Progenitor cell of endocrine pancreas (in vitro differentiated cells): ENCODE results near the gene CLOCK. TPM values are rescaled to one million over a fixed set of nuclear protein-coding genes. Genes with fewer than 3 reads are reported as not detected.

Experiments
- DNase-seq: peaks from one replicate; pipeline ENCODE4 v3.0.0; 2021; ENCODE audit warnings: low spot score; ENCODE audit not compliant: unreplicated experiment
- H3K27ac Mint-ChIP-seq: 2 replicates; pipeline ENCODE4 v1.8.0; 2021; ENCODE audit warnings: mild to moderate bottlenecking, moderate library complexity, mixed read lengths
- H3K27me3 Mint-ChIP-seq: 2 replicates; pipeline ENCODE4 v1.8.0; 2021; ENCODE audit warnings: mixed read lengths
- H3K36me3 Mint-ChIP-seq: 2 replicates; pipeline ENCODE4 v1.8.0; 2022; ENCODE audit warnings: mixed read lengths; ENCODE audit not compliant: insufficient read depth
- H3K4me1 Mint-ChIP-seq: 2 replicates; pipeline ENCODE4 v1.8.0; 2021; ENCODE audit warnings: low read depth, mixed read lengths
- H3K4me3 Mint-ChIP-seq: 2 replicates; pipeline ENCODE4 v1.8.0; 2021; ENCODE audit warnings: low read depth, mild to moderate bottlenecking, moderate library complexity, mixed read lengths
- H3K9me3 Mint-ChIP-seq: 2 replicates; pipeline ENCODE4 v1.8.0; 2021; ENCODE audit warnings: low read depth, mixed read lengths
- CTCF ChIP-seq: fragments of 200-600 bp; sonication (generic); IDR thresholded peaks from one replicate; pipeline ENCODE4 v1.5.0; 2021; ENCODE audit warnings: antibody characterized with exemption, mild to moderate bottlenecking; ENCODE audit not compliant: unreplicated experiment
- total RNA-seq: library from RNA; stranded (reverse); gene quantifications from 2 replicates; pipeline ENCODE4 v1.2.1, GENCODE V29; 2021

The CLOCK gene
- total RNA-seq, 1 donor from 2014 or later, result 16.0 TPM

- no peaks in the 10 kb centered on the region for H3K4me1 Mint-ChIP-seq
- H3K9me3 Mint-ChIP-seq, result peaks cover 4% of the 10 kb centered on the region
Measured at GRCh38 chr4:55485821-55486220, 60.9 kb downstream of the CLOCK start.

GRCh38 chr4:55483315-55483714 is 63.4 kb downstream of the CLOCK start:
- H3K27ac Mint-ChIP-seq, result no peak overlapping the region
- no peak for TF ChIP-seq CTCF
- H3K4me1 Mint-ChIP-seq, result peaks cover 2% of the 10 kb centered on the region
- no peak for DNase-seq
- no peaks in the 10 kb centered on the region for H3K9me3 Mint-ChIP-seq
- H3K36me3 Mint-ChIP-seq, result peaks cover 1% of the 10 kb centered on the region
- no peaks in the 10 kb centered on the region for H3K27me3 Mint-ChIP-seq
- H3K4me3 Mint-ChIP-seq, result no peak overlapping the region

More at GRCh38 chr4:55485821-55486220, 60.9 kb downstream of the CLOCK start:
- H3K4me3 Mint-ChIP-seq, result no peak overlapping the region
- no peak overlapping the region for H3K27ac Mint-ChIP-seq
- DNase-seq, result no peak
- TF ChIP-seq CTCF, result no peak
- no peaks in the 10 kb centered on the region for H3K27me3 Mint-ChIP-seq
- peaks cover 3% of the 10 kb centered on the region for H3K36me3 Mint-ChIP-seq

DNA sequence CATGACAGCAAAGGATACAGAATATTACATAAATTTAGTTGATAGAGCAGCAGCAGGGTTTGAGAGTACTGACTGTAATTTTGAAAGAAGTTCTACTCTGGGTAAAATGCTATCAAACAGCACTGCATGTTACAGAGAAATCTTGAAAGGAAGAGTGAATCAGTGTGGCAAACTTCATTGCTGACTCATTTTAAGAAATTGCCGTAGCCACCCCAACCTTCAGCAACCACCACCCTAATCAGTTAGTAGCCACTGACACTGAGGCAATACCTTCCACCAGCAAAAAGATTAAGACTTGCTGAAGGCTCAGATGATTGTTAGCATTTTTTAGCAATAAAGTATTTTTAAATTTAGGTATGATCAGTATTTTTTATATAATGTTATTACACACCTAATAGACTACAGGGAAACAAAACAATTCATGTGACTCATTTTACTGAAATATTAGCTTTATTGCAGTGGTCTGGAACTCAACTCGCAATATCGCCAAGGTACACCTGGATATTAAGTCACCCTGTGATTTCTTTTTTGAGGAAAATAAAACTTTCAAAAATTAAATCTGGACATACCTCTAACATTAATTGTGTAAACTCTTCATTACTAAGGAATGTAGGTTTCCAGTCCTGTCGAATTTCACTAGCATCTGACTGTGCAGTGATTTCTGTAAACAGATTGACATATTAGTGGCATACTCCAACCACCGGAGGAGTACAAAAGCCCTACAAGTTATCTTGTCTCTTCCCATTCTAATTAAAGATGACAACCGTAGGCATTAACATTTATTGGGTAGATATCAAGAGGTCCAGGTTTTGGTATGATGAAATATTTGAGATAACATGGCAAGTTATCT is 71.1 kb downstream of the CLOCK start:
- H3K4me3 Mint-ChIP-seq, result no peak overlapping the region
- peaks cover 9% of the 10 kb centered on the region for H3K9me3 Mint-ChIP-seq
- DNase-seq, result no peak
- peaks cover 6% of the 10 kb centered on the region for H3K4me1 Mint-ChIP-seq
- peaks cover 27% of the 10 kb centered on the region for H3K36me3 Mint-ChIP-seq
- H3K27ac Mint-ChIP-seq, result no peak overlapping the region
- H3K27me3 Mint-ChIP-seq, result no peaks in the 10 kb centered on the region
- no peak for TF ChIP-seq CTCF

DNA sequence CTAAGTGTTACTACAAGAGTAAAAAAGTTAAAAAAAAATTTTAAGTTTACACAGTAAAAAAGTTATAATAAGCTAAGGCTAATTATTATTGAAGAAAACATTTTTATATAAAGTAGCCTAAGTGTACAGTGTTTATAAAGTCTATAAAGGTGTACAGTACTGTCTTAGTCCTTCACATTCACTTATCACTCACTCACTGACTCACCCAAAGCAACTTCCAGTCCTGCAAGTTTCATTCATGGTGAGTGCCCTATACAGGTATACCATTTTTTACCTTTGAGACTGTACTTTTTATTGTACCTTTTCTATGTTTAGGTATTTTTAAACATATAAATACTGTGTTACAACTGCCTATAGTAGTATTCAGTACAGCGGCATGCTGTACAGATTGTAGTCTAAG is 76.7 kb downstream of the CLOCK start:
- no peaks in the 10 kb centered on the region for H3K27me3 Mint-ChIP-seq
- H3K4me3 Mint-ChIP-seq, result no peak overlapping the region
- peaks cover 5% of the 10 kb centered on the region for H3K9me3 Mint-ChIP-seq
- no peak overlapping the region for H3K27ac Mint-ChIP-seq
- no peaks in the 10 kb centered on the region for H3K4me1 Mint-ChIP-seq
- no peak for TF ChIP-seq CTCF
- H3K36me3 Mint-ChIP-seq, result peaks cover 19% of the 10 kb centered on the region
- DNase-seq, result no peak

GRCh38 chr4:55468724-55469123 is 78.0 kb downstream of the CLOCK start:
- Mint-ChIP-seq H3K4me3 (no peak overlapping the region), H3K27ac (no peak overlapping the region), H3K4me1 (no peaks in the 10 kb centered on the region), H3K27me3 (no peaks in the 10 kb centered on the region), H3K9me3 (no peaks in the 10 kb centered on the region), H3K36me3 (peaks cover 9% of the 10 kb centered on the region)
- no peak for DNase-seq
- TF ChIP-seq CTCF, result no peak
